ENCODE data around the gene HSPA2.

The HSPA2 gene

DNA sequence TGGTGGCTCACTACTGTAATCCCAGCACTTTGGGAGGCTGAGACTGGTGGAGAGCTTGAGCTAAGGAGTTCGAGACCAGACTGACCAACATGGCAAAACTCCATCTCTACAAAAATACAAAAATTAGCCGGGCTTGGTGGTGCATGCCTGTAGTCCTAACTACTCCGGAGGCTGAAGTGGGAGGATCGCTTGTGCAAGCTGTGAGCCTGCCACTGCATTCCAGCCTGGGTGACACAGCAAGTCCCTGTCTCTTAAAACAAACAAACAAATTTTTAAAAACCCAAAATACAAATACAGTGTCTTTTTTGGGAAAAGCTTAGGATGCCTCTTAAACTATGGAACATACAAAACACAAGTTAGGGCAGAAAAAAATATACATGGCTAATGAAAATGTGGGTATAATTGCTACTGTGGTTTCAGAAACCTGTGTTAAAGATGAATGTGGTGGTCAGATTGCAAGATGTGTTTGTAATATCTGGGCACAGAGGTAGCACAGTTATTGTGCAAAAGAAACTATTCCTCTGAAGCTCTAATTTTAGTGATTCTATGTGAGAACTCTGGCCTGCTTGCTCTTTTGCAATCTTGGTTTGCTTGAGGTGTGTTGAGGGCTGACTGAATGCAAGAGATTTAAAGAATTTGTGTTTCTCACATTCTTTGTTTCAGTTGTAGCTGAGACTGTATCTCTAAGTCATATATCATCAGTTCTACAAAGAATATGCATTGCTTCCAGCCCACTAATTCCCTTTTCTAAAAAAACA lies 3.9 kb upstream of the HSPA2 start:
- Histone ChIP-seq H3K79me2 (no peaks in the 10 kb centered on the region), H3K27ac (no peak overlapping the region), H3K4me3 (ENCODE audit: low read depth, low read length) (no peak overlapping the region), H3K27me3 (ENCODE audit: control insufficient read depth, insufficient read depth, low read length) (no peaks in the 10 kb centered on the region), H3K36me3 (ENCODE audit: control insufficient read depth, insufficient read depth, low read length) (no peaks in the 10 kb centered on the region), H3K9ac (no peak overlapping the region), H3K9me3 (ENCODE audit: control insufficient read depth, low read length) (no peaks in the 10 kb centered on the region), H3K4me2 (ENCODE audit: low read length) (no peak overlapping the region), H3K4me1 (peaks cover 4% of the 10 kb centered on the region), H2AFZ (no peak overlapping the region)
- TF ChIP-seq, protein P1, sequence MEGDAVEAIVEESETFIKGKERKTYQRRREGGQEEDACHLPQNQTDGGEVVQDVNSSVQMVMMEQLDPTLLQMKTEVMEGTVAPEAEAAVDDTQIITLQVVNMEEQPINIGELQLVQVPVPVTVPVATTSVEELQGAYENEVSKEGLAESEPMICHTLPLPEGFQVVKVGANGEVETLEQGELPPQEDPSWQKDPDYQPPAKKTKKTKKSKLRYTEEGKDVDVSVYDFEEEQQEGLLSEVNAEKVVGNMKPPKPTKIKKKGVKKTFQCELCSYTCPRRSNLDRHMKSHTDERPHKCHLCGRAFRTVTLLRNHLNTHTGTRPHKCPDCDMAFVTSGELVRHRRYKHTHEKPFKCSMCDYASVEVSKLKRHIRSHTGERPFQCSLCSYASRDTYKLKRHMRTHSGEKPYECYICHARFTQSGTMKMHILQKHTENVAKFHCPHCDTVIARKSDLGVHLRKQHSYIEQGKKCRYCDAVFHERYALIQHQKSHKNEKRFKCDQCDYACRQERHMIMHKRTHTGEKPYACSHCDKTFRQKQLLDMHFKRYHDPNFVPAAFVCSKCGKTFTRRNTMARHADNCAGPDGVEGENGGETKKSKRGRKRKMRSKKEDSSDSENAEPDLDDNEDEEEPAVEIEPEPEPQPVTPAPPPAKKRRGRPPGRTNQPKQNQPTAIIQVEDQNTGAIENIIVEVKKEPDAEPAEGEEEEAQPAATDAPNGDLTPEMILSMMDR (IDR thresholded peaks at IDR 0.05), result no peak

DNA sequence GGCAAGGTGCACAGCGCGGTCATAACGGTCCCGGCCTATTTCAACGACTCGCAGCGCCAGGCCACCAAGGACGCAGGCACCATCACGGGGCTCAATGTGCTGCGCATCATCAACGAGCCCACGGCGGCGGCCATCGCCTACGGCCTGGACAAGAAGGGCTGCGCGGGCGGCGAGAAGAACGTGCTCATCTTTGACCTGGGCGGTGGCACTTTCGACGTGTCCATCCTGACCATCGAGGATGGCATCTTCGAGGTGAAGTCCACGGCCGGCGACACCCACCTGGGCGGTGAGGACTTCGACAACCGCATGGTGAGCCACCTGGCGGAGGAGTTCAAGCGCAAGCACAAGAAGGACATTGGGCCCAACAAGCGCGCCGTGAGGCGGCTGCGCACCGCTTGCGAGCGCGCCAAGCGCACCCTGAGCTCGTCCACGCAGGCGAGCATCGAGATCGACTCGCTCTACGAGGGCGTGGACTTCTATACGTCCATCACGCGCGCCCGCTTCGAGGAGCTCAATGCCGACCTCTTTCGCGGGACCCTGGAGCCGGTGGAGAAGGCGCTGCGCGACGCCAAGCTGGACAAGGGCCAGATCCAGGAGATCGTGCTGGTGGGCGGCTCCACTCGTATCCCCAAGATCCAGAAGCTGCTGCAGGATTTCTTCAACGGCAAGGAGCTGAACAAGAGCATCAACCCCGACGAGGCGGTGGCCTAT lies 875 bp downstream of the HSPA2 start:
- Histone ChIP-seq H3K9me3 (ENCODE audit: control insufficient read depth, low read length) (no peaks in the 10 kb centered on the region), H3K79me2 (no peaks in the 10 kb centered on the region), H3K27me3 (ENCODE audit: control insufficient read depth, insufficient read depth, low read length) (no peaks in the 10 kb centered on the region), H3K4me3 (ENCODE audit: low read depth, low read length) (peak overlapping the region; percentile 51), H3K36me3 (ENCODE audit: control insufficient read depth, insufficient read depth, low read length) (no peaks in the 10 kb centered on the region), H3K27ac (no peak overlapping the region), H3K9ac (no peak overlapping the region), H2AFZ (peak overlapping the region; percentile 56), H3K4me1 (peaks cover 4% of the 10 kb centered on the region), H3K4me2 (ENCODE audit: low read length) (peak overlapping the region; percentile 49)
- TF ChIP-seq, protein P1 (IDR thresholded peaks at IDR 0.05), result no peak

DNA sequence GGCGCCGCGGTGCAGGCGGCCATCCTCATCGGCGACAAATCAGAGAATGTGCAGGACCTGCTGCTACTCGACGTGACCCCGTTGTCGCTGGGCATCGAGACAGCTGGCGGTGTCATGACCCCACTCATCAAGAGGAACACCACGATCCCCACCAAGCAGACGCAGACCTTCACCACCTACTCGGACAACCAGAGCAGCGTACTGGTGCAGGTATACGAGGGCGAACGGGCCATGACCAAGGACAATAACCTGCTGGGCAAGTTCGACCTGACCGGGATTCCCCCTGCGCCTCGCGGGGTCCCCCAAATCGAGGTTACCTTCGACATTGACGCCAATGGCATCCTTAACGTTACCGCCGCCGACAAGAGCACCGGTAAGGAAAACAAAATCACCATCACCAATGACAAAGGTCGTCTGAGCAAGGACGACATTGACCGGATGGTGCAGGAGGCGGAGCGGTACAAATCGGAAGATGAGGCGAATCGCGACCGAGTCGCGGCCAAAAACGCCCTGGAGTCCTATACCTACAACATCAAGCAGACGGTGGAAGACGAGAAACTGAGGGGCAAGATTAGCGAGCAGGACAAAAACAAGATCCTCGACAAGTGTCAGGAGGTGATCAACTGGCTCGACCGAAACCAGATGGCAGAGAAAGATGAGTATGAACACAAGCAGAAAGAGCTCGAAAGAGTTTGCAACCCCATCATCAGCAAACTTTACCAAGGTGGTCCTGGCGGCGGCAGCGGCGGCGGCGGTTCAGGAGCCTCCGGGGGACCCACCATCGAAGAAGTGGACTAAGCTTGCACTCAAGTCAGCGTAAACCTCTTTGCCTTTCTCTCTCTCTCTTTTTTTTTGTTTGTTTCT lies 1.7 kb downstream of the HSPA2 start:
- no peaks in the 10 kb centered on the region for H3K36me3 ChIP-seq (ENCODE audit: control insufficient read depth, insufficient read depth, low read length)
- peak overlapping the region; percentile 56 for H2AFZ ChIP-seq
- no peak overlapping the region for H3K27ac ChIP-seq
- H3K9me3 ChIP-seq (ENCODE audit: control insufficient read depth, low read length), result no peaks in the 10 kb centered on the region
- H3K27me3 ChIP-seq (ENCODE audit: control insufficient read depth, insufficient read depth, low read length), result no peaks in the 10 kb centered on the region
- peak overlapping the region; percentile 49 for H3K4me2 ChIP-seq (ENCODE audit: low read length)
- H3K4me3 ChIP-seq (ENCODE audit: low read depth, low read length), result peak overlapping the region; percentile 51
- H3K79me2 ChIP-seq, result no peaks in the 10 kb centered on the region
- TF ChIP-seq, protein P1 (IDR thresholded peaks at IDR 0.05), result no peak
- peaks cover 4% of the 10 kb centered on the region for H3K4me1 ChIP-seq
- no peak overlapping the region for H3K9ac ChIP-seq

DNA sequence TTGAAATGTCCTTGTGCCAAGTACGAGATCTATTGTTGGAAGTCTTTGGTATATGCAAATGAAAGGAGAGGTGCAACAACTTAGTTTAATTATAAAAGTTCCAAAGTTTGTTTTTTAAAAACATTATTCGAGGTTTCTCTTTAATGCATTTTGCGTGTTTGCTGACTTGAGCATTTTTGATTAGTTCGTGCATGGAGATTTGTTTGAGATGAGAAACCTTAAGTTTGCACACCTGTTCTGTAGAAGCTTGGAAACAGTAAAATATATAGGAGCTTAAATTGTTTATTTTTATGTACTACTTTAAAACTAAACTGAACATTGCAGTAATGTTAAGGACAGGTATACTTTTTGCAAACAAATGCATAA lies 2.3 kb downstream of the HSPA2 start:
- H2AFZ ChIP-seq, result no peak overlapping the region
- peak overlapping the region; percentile 51 for H3K4me3 ChIP-seq (ENCODE audit: low read depth, low read length)
- no peak overlapping the region for H3K27ac ChIP-seq
- TF ChIP-seq, protein P1 (IDR thresholded peaks at IDR 0.05), result no peak
- H3K4me2 ChIP-seq (ENCODE audit: low read length), result peak overlapping the region; percentile 49
- peaks cover 4% of the 10 kb centered on the region for H3K4me1 ChIP-seq
- H3K79me2 ChIP-seq, result no peaks in the 10 kb centered on the region
- no peaks in the 10 kb centered on the region for H3K36me3 ChIP-seq (ENCODE audit: control insufficient read depth, insufficient read depth, low read length)
- H3K9me3 ChIP-seq (ENCODE audit: control insufficient read depth, low read length), result no peaks in the 10 kb centered on the region
- H3K9ac ChIP-seq, result no peak overlapping the region
- no peaks in the 10 kb centered on the region for H3K27me3 ChIP-seq (ENCODE audit: control insufficient read depth, insufficient read depth, low read length)

Data from parathyroid adenoma (tissue), 2 donors.